CD4-positive, alpha-beta T cell treated with Interleukin-4 for 1 hour (primary cell): ENCODE data around the gene S1PR3.

Experiments
- DNase-seq, 2 donors: peaks; one replicate each; pipeline ENCODE4 v3.0.0-alpha.2; 2020 to 2022

The S1PR3 gene

DNA sequence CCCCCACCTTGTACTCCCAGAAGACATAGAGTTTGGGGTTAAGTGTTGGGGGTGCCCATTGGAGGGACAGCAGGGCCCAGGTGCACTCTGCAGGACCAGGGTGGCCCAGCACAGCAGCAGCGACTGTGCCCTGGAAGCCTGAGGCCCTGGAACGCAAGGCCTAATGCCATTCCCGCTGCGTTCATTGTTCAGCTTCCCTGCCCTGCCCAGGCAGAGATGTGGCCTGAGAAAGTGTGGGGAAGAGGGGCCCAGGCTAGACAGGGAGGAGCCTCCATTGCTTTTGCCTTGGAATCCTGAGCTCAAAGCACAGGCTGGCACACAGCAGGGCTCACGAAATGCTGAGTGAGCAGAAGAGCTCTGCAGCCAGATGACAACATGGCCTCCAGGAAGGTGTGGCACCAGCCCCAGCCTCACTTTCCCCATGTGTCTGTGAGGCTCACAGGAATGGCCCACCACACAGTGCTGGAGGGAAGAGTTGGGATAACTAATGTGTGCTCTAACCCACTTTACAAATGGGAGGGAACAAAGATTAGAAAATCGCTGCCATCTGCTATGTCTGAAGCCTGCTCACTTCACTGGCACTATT, 19.4 kb downstream of the S1PR3 start:
- no peak for DNase-seq

DNA sequence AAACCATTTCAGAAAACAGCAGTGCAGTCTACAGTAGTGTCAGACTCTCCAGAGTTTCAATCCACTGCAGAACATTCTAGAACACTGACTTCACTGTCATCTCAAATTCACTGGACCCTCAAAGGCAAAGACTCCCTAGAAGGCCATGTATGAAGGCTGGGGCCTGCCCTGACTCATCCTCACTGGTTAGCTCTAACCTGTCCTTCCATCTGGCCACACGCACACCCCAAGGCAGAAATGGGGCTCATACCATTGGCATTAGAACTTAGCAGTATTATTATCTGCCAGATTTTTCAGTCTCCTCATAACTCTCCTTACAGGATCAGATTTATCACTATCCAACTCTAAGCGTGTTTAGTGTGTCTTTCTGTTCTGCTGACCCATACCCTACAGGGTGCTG, 20.4 kb downstream of the S1PR3 start:
- DNase-seq = no peak

DNA sequence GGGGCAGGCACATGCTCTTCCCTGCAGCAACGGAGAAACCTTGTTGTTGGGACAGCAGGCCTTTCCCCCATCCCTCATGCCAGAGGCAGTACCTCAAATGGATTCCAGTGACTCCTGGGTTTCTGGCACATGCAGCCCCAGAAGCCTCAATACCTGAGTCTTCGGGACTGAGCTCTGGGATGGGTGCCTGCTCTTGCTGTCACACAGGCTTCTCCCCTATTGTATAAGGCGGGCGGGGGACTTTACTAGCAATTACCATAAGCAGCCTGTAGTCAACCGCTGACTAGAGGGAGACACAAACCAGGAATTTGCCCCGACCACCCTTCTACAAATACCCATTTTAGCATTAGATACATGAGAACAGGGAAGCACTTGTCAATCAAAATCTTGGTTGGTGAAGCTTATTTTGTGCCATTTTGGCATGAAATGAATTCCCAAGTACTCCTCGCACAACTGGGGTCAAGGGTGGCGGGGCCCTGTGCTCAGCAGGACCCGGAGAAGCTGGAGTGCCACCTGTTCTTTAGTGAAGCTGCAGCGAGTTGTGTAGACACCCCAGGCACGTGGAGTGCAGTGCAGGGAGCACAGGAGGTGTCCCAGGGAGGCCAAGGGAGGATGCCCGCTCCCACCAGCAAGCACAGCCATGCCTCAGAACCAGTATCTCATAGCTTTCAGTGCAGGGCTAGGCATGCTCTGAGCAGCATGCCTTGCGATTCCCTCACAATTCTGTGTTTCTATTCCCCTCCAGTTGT, 21.2 kb downstream of the S1PR3 start:
- DNase-seq = no peak

DNA sequence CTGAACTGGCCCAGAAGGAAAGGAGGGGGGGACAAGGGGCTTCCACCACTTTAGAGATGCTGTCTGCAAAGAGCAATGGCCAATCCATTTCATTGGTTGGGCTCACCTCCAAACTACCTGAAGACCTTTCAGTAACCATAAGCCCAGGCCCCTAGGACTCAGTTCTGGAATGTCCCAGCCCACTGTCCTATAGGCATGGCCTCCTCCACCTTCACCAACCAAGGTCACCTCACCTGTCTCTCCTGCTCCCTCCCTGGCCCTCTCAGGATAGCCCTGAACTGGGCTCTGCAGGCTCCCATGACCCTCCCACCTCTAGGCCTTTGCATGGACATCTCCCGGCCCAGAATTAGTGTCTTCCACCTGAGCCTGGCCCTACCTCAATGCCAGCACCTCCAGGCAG, 22.4 kb downstream of the S1PR3 start:
- no peak for DNase-seq

DNA sequence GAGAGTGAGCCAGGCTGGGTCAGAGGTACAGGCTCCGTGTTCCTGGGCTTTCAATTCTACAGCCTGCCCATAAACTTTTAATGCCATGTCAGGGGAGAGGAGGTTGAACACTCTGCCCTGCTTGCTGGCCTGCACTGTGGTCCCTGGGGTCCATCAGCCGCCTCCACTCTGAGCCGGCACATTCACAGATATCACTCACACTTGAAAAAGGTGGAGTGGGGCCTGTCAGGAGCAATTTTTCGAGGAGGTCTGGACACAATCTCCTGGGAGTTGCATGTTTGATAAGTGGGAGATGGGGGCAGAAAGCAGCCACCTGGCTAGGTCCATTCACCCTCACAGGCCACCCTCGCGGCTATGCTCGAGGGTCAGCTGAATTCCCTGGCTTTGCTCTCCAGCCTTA, 22.9 kb downstream of the S1PR3 start:
- DNase-seq = no peak

DNA sequence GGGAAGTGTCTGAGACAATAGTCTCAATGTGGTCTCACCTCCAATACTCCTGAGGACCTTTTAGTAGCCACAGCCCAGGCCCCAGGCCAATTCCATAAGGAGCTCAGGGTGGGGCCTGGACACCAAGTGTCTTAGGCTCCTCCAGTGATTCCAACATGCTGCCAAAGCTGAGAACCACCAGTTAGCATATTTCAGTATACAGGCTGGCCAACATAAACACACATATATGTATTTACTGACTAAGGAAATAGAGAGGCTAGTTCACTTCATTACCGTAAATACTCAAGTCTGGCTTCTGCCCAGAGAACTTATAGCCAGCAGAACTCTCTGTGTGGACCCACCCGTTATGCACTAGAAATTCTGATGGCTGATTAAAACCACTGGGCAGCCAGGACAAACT, 24.1 kb downstream of the S1PR3 start:
- no peak for DNase-seq

DNA sequence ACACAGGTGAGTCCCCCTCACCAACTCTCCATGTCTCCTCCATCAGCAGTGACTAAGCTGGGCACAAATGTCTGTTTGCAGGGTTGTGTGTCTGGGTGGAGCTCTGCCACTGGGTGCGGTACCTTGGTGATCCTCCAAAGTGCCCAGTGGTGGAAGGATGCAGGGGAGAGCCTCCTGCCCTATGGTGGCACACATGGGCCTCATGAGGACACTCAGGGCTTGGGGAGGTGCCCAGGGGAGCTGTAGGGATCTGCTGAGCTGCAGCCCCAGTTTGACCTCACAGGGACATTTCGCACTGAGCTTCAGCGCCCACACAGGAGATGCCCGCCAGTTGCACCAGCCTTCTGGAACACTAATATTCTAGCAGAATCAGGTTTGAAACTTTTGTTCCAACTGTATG, 29.5 kb downstream of the S1PR3 start:
- DNase-seq = no peak

DNA sequence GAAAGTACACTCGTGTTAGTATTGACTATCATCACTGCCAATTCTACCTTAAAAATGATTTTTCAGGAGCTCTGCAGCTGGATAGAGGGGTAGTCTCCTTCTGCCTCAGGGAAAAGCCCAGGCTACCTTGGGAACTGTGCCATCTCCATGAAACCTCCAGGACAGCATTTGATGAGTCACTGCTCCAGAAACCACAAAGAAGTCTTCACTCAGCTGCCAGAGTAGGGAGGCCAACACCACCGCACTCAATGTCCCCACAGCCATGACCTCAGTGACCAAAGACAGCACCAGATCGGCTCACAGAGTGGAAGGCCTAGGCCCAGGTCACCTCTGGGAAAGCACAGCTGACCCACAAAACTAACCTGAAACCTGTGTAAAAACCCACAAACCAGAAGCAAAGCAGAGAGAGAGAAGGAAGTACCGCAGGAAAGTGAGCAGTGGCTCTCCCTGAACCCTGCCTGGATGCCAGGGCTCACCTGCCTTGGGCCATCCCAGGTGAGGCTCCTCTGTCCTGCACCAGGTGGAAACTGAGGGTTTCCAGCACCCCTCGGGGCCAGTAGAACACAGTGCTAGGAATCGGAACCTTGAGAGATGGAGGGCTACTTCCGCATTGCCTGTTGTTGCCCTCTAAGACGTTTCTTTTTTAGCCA, 30.0 kb downstream of the S1PR3 start:
- DNase-seq = no peak

DNA sequence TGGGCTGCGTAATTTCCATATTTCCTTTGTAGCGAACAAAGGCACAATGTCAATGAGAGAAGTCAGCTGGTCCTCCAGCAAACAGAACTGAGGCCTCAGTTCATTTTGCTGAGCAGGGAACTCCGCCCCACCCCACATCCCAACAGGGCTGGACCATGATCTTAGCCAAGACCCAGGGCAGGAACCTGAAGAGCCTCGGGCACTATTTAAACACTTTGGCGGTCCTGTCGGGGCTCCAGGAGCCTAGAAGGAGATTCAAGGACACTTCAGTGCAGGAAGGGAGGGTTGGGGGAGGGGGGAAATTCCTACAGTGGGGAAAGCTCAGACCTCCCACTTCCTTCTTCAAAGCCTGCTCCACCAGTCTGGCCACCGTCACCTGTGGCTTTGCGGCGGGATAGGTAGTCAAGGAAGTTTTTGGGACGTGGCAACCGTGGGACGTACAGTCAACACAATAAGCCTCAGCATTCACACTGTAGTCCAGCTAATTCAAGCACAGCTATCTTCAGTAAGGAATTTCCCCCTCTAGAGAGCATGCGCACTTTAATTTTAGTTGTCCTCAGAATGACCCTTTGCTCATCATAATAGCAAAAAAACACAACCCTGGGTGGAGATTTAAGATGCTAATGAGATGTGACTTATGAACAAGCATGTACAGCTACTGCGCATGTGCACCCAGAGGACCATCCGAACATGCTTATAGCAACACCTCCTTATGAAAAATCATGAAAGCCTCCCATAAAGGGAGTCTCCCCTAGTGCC, 30.9 kb downstream of the S1PR3 start:
- no peak for DNase-seq

DNA sequence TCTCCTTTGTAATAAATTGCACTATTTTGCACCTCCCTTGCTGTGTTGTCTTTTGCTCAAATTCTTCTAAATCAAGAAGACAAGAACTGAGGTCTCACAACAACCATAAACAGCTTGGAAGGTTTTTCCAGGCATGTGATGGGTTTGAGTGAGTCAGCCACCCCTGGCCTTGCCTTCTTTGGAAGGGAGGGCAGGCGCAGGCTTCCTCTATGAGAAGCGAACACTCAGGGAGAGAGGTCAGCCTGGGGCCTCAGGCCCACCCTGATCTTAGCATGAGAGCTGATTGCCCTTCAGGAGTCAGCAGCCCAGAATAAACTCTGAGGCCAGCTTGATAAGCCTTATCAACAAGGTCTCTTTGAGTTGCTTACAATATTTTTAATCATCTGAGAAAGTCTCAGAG, 31.6 kb downstream of the S1PR3 start:
- no peak for DNase-seq

DNA sequence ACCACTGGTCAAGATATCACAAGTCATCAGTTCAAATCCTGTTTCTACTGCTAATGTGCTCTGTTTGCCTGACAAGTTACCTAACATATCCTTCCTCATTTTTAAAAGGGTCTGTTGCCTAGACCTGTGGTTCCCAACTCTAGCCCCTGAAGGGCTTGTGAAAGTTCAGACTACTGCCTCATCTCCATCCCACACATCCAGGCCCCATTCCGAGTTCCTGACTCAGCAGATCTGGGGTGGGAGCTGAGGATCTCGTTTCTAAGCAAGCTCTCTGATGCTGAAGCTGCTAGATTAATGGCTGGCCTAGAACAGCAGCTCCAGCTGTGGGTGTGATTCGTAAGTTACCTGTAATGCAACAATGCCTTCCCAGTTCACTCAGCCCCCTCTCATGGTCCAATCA, 32.5 kb downstream of the S1PR3 start:
- DNase-seq = no peak

DNA sequence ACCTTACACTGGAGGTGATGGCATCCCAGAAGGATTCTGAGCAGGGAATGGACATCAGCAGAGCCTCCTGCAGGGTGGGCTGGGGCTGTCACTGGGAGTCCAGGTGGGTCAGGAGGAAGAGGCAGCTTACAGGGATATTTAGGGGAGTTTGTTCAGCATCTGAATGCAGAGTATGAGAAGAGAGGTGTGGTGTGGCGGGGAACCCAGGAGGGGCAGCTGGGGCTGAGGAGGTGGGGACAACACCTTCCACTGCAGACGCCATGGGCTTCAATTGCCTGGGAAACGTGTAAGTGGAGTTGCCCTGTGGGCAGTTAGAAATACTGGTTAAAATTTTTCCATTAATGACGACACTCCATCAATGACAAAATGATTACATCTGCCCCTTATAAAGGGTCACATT, 33.5 kb downstream of the S1PR3 start:
- no peak for DNase-seq

DNA sequence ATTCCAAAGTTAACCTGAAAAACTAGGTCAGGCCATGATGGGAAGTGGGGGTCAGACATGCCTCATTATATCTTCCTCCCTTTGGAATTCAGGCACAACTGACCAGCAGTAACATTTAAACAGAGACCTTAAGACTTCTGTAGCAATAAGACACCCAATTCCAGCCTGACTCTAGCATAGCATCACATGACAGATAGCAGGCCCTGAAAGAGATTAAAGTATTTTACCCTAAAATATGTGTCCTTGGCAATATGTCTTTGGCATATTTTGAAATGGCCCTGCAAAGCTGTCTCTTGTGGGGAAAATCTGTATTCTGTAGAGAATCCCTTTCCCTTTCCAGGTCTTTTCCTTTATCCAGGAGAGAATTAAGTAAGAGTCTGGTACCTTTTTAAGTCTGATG, 34.3 kb downstream of the S1PR3 start:
- no peak for DNase-seq

DNA sequence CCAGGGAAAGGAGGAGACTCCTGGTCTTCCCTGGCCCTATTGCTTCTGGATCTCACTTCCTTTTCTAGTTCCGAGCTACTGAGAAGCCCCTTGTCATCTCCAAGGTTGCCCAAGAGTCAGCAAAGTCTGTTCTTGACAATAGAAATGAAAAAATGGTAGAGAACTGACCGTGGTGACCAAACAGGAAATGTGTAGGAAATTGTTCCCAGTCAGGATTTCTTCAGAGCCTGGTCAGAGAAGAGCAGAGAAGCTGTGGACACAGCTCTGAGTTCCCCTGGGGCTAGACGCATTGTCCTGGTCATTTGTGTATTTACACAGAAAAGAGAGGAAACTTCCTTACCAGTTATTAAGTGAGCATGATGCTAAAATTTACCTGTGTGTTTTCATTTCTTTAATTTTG, 35.6 kb downstream of the S1PR3 start:
- no peak for DNase-seq

DNA sequence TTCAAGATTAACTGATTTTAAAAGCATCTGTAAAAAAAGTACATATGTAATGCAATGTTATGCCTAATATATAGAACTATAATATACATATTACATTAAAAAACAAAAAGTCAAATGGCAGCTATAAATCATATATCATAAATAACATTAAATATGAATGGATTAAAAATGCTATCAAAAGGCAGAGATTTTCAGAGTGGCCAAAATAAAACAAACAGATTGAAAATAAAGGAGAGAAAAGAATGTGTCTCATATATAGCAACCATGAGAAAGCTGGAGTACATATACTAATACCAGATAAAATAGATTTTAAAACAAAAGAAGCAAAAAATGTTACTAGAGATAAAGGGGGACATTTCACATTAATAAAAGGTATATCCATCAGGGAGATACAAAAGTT, 38.5 kb downstream of the S1PR3 start:
- DNase-seq = no peak

DNA sequence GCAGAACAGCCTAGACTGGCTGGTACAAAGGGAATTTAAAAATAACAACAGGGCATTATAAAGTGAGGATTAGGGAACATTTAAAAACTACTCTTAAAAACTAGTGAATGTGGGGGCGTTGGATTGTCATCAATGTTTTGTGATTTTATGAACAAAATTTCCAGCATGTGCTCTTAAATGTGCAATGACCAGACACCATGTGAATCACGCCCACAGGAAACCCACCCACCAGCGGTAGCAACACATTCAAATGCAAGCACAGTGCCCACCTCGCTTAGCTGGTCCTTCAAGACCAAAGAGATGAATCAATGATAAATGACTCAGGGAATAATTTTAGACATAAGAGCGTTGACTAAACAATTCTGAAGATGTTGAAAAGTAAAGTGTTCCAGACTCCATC, 40.9 kb downstream of the S1PR3 start:
- DNase-seq = no peak

DNA sequence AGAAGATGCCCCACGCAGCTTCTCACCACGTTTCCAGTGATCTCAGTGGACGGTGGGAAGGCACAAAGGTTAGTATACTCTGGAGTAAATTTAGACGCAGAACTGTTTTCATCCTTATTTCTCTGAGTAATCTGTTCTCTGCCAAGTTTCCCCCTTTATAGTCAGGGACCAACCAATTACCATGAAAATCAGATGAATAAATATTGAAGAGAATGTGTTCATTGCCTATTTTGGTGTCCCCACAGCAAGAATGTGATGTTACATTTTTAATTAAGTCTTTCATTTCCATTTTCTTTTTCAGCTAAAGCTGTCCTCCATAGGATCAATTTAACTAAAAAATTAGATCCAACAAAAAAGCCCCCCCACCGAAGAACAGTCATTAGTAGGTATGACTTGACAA, 41.4 kb downstream of the S1PR3 start:
- no peak for DNase-seq

DNA sequence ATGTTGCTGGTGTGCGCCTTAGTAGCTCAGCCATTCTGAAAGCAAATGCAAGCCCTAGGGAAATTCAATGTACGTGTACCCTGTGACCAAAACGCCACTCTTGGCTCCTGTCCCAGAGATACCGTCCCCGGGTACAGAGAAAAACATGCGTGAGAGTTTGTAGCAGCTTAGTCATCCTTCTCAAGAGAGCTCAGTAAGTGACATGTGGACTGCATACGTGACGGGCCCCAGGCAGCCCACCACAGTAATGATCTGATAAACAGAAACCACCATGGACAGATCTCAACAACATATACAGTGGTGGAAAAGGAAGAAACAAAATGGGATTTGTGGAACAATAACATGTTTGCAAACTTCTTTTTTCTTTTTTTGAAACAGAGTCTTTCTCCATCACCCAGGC, 45.1 kb downstream of the S1PR3 start:
- DNase-seq = peak in 1 of 2 donors; percentile 22

DNA sequence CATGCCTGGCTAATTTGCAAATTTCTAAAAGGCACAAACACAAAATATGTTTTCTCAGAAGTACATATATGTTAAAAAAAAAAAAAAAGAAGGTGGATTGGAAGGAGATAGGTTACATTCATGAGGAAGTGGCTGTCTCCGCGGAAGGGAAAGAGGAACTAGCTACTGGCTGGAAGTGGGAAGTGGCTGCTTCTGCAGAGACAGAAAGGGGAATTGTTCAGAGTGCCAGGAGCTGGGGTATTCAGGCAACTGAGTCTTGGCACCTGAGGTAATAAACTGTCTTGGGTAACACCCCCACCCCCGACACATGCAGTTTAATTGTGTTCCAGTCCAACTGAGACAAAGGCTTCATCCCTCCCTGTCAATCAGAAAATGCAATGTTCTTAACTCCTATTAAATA, 45.6 kb downstream of the S1PR3 start:
- peak; percentile 11 to 57 for DNase-seq

DNA sequence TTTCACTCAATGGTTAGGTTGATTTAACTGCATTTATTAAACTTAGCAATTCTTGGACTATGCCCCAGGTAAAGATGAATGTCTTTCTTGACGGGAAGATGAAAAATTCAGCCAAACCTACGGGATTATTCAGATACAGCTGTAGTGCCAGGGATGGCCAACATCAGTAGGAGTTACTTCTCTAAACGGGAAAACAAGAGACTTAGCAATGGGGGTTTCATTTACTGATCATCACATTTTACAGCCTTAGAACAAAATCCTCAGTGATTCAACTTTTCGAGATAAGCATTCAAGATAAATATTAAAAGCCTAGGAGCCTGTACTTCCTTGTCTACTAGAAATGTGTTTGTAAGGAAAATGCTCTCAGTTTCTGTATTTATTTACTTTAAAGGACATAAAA, 46.1 kb downstream of the S1PR3 start:
- DNase-seq = no peak

DNA sequence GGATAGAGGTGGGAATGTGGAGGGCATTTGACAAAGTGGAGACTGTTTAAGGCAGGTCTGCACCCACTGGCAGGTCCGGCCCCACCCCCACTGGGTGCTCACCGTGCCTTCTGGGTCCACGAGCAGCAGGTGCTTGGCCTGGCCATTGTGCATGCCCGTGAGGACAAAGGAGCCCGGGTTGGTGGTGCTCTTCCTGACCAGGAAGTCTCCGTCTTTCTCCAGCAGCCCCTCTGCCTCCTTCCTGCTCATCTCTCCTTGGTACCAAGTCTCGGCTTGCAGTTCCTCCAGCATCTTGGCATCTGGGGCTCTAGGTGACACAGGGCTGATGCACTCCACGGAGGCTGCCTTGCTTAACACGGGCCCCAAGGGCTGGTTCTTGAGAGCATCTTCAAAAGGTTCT, 46.6 kb downstream of the S1PR3 start:
- DNase-seq = no peak

DNA sequence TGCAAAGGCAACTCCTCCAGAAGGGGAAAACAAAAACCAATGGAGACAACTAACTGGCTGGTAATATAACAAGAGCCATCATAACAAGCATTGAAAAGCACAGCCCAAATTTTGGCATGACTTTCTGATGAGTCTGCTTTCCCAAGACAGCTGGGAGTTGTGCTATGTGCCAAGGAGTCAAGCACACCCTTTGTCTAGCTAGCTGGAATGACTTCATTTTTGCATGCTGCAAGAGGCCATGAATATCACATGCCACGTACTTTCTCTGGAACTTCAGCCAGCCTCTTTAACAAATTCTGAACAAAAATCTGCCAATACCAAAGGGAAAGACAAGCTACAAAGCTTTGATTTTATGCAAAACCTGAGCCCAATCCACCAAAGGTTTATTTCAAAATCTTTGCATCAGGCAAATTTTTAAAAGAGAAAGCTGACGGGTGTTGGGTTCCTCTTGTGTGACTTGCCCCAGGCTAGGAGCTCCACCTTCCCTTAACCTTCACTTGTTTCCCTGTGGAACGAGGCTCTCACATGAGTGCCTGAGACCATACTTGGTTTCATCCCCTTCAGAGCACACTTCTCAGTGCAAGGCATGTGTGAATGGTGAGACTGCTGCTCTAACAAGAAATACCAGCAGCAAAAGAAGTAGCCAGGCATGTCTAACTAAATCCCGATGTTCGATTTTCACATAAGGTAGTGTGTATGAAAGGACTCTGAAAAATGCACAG, 47.3 kb downstream of the S1PR3 start:
- DNase-seq = no peak

DNA sequence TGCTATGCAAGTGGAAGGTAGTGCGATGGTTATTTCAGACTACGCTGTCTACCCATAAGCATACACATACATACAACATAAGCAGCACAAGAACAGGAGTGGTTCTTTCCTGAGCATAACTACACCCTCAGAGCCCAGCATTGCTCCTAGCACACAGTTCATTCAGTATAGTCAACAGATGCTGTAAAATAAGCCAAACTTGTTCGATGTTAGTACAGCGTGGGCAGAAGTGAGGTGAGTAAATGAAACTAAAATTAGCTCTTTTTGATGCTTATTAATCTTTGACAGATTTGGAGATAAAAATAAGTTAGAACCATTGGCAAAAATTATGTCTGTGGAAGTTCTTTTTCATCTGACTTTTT, 47.8 kb downstream of the S1PR3 start:
- DNase-seq = no peak
